Activated CD8-positive, alpha-beta T cell treated with anti-CD3 and anti-CD28 coated beads, Interleukin-2, amount 10 ng/mL, durations not matched to agents 7 days and 5 days (primary cell): ENCODE measurements around the gene GARIN5B. TPM values are rescaled to one million over a fixed set of nuclear protein-coding genes. Genes with fewer than 3 reads are reported as not detected.
A peak's percentile ranks its signal among the peaks of the same experiment; 100 is the strongest.

Experiments used
- ATAC-seq: fragments of 150-1000 bp; cut with Tn5 transposase; one replicate; pipeline ENCODE4 v1.10.0; 2021; ENCODE audit warnings: moderate library complexity
- CTCF ChIA-PET: fragments of 350-600 bp; sonication (Branson Sonifier 250); formaldehyde crosslinking; loops from one replicate; lab custom pipeline; 2021; ENCODE audit warnings: antibody characterized with exemption; lab: Charles Lee
- POLR2A ChIA-PET: fragments of 350-600 bp; sonication (Branson Sonifier 250); formaldehyde crosslinking; loops from one replicate; lab custom pipeline; 2021; ENCODE audit warnings: antibody characterized with exemption; lab: Charles Lee
- DNase-seq: peaks from one replicate; pipeline ENCODE4 v3.0.0-alpha.2; 2020
- H3K27ac Mint-ChIP-seq: one replicate; pipeline ENCODE4 v1.8.0; 2021; ENCODE audit warnings: mild to moderate bottlenecking, mixed read lengths
- H3K27me3 Mint-ChIP-seq: one replicate; pipeline ENCODE4 v1.8.0; 2021; ENCODE audit warnings: low read depth, mixed read lengths
- H3K36me3 Mint-ChIP-seq: one replicate; pipeline ENCODE4 v1.8.0; 2021; ENCODE audit warnings: low read depth, mixed read lengths
- H3K4me1 Mint-ChIP-seq: one replicate; pipeline ENCODE4 v1.8.0; 2021; ENCODE audit warnings: low read depth, mixed read lengths
- H3K4me3 Mint-ChIP-seq: one replicate; pipeline ENCODE4 v1.8.0; 2021; ENCODE audit warnings: mild to moderate bottlenecking, mixed read lengths
- H3K9me3 Mint-ChIP-seq: one replicate; pipeline ENCODE4 v1.8.0; 2022; ENCODE audit warnings: mixed read lengths; ENCODE audit not compliant: insufficient read depth
- total RNA-seq, 2 experiments: library from RNA; stranded (reverse); gene quantifications; one replicate each; pipeline ENCODE4 v1.2.3, GENCODE V29; 2021

GARIN5B gene
- total RNA-seq, 2 experiments from 2014 or later, result not detected

DNA sequence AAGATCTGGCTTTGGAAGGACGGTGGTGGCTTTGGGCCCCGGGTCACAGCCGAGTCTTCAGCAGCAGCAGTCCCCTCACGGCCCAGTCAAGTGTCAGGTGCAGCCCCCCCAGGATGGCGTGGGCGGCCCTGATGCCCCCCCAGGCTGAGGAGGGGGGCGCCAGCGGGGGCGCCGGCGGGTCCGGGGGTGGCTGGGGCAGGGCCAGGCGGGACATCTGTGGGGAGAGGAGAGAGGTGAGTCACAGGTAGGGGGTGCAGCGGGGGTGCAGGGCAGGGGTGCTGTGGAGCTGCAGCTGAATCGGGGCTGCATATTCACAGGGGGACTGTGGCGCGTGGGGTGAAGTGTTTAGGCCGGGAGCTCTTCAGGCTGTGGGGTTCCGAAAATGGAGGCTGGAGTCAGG lies 2.9 kb upstream of the GARIN5B start:
- Mint-ChIP-seq H3K4me3 (no peak overlapping the region), H3K9me3 (no peaks in the 10 kb centered on the region), H3K4me1 (peaks cover 4% of the 10 kb centered on the region), H3K36me3 (peaks cover 2% of the 10 kb centered on the region), H3K27ac (no peak overlapping the region), H3K27me3 (peaks cover 22% of the 10 kb centered on the region)
- ChIA-PET POLR2A (interaction anchor here (1.0 kb wide), 1 partner anchor 17 kb away, joined by 3 read pairs; no protein-coding TSS in a partner anchor), CTCF (interaction anchor here (1.1 kb wide), 1 partner anchor 17 kb away, joined by 3 read pairs; no protein-coding TSS in a partner anchor)
- ATAC-seq, result no peak
- no peak for DNase-seq

DNA sequence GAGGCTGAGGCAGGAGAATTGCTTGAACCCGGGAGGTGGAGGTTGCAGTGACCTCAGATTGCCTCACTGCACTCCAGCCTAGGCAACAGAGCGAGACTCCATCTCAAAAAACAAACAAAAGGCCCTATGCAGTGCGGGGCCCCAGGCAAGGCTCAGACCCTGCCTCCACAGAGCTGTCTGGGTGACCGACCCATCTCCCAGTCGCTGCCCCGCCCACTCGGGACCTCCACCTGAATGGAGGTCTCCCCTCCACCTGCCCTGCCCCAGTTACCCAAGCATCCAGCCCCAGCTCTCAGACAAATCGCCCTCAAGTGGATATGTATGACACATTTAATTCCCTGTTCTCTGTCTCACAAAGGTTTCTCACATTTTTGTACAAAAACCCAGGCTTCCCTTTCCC lies 2.2 kb upstream of the GARIN5B start:
- CTCF ChIA-PET, result no interaction called here
- POLR2A ChIA-PET, result no interaction called here
- Mint-ChIP-seq H3K4me3 (no peak overlapping the region), H3K36me3 (peaks cover 2% of the 10 kb centered on the region), H3K4me1 (peaks cover 4% of the 10 kb centered on the region), H3K27ac (no peak overlapping the region), H3K27me3 (peaks cover 16% of the 10 kb centered on the region), H3K9me3 (no peaks in the 10 kb centered on the region)
- DNase-seq (no peak), ATAC-seq (no peak)

DNA sequence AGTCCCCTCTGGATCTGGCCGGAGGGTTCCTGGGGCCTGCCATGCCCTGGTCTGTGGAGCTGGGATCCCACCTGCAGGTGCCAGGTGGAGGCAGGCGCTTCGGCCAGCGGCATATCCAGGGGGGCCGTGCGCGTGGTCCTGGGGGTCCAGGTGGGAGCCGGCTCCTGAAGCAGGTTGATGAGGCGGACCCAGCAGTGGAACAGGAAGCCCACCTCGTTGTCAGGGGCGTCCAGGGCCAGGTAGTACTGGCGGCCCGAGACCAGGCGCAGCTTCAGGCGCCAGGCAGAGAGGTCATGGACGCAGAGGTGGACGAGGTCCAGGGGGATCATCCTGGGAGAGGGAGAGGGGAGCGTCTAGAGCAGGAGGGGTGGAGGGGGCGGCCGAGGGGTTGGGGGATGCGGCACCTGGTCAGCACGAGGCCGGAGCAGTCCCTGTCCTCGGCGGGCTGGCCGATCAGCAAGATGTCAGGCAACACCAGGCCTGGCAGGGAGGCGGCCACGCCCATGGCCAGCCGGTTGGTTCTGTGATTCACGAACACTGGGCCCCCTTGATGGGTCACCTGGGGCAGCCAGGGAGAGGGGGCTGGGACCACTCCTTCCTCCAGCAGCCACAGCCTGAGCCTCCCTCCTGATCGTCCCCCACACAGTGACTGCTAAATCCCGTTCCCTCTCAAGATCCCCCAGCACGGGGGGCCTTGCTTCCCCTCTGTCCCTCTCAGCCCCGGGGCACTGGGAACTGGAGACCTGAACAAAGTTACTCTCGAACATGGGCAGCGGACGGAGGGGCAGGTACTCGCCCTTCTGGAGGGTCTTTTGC lies 678 bp downstream of the GARIN5B start:
- Mint-ChIP-seq H3K27me3 (peaks cover 4% of the 10 kb centered on the region), H3K36me3 (no peaks in the 10 kb centered on the region), H3K4me1 (no peaks in the 10 kb centered on the region), H3K4me3 (no peak overlapping the region), H3K27ac (no peak overlapping the region), H3K9me3 (no peaks in the 10 kb centered on the region)
- CTCF ChIA-PET, result no interaction called here
- POLR2A ChIA-PET, result no interaction called here
- ATAC-seq (no peak), DNase-seq (no peak)

DNA sequence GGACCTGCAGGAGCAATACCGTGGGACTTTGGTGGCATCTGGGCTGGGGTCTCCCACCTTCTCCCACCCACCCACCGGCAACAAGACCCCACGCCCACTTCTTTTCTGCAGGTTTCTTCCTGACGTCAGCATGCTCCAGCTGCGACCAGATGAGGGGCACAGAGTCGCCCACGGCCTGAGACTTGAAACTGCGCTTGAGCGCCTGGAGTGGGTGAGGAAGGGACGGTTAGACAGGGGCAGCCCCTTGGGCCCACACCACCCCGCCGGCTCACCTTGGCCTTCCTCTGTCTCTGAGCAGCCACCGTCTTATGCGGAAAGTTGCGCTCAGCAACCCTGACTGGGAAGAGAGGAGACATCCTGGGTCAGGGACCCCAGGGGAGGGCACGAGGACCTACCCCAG lies 2.2 kb downstream of the GARIN5B start:
- no peaks in the 10 kb centered on the region for H3K4me1 Mint-ChIP-seq
- H3K9me3 Mint-ChIP-seq, result no peaks in the 10 kb centered on the region
- no peak overlapping the region for H3K27ac Mint-ChIP-seq
- H3K36me3 Mint-ChIP-seq, result no peaks in the 10 kb centered on the region
- DNase-seq, result no peak
- no peak overlapping the region for H3K4me3 Mint-ChIP-seq
- ChIA-PET POLR2A (no interaction called here), CTCF (no interaction called here)
- H3K27me3 Mint-ChIP-seq, result peaks cover 6% of the 10 kb centered on the region
- ATAC-seq, result no peak

DNA sequence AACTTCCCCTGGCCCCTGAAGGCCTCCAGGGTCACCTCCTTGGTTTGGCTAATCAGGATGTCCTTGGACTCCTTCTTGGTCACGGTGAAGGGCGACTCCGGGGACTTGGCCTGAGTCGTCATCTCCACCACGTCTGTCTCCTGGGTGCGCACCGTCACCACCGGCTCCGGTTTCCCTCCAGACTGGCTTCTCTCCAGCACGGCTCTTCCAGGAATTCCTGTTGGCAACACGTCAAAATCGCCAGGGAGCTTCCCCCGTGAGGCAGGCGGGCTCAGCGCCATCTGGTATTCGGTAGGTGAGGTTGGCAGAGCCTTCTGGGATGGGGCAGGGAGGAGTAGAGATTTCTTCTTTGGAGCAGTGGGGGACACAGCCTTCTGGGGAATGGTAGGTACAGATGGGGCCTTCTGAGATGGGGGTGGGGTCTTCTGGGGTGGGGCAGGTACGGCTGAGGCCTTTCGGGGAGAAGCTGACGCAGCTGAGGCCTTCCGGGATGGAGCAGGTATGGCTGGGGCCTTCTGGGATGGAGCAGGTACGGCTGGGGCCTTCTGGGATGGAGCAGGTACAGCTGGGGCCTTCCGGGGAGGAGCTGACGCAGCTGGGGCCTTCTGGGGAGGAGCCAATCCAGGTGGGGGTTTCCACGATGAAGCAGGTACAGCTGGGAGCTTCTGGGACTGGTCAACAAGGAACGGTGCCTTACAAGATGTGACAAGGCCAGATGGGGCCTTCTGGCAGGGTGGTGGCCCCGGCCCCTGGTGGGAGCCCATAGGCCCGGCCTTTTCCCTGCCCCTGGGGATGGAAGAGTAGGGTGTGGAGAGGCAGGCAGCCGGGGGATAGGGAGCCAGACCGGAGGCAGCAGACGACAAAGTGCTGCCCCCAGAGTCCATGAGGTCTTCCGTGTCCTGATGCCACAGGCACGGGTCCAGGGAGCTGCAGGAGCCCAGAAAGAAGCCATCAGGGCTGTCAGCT lies 3.8 kb downstream of the GARIN5B start:
- CTCF ChIA-PET, result interaction anchor here (1.7 kb wide), 1 partner anchor 20 kb away, joined by 3 read pairs; no protein-coding TSS in a partner anchor

DNA sequence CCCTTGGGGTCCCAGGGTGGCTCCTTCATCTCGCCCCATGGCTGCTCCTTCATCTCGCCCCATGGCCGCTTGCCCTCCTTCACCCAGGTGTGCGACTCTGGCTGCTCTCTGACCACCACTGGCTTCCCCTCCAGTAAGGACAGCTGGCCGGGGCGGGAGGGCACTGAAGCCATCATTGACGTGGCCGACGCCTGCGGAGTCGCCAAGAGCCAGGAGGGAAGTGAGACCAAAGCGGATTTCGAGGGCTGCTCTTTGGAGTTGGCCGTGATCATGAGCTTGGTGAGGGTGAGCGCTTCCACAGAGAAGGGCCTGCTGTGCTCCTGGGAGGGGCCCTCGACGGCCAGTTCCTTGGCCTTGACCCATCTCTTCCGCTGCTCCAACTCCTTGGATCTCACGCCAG lies 4.6 kb downstream of the GARIN5B start:
- POLR2A ChIA-PET, result interaction anchor here (0.6 to 1.4 kb wide), 2 partner anchors 14 to 19 kb away, joined by 3 to 5 read pairs; partner anchors contain the start of gene KMT5C
- CTCF ChIA-PET, result no interaction called here
- H3K27me3 Mint-ChIP-seq, result peaks cover 18% of the 10 kb centered on the region
- ATAC-seq (no peak), DNase-seq (no peak)
- H3K36me3 Mint-ChIP-seq, result no peaks in the 10 kb centered on the region
- no peak overlapping the region for H3K4me3 Mint-ChIP-seq
- H3K9me3 Mint-ChIP-seq, result no peaks in the 10 kb centered on the region
- H3K27ac Mint-ChIP-seq, result no peak overlapping the region
- H3K4me1 Mint-ChIP-seq, result peaks cover 6% of the 10 kb centered on the region

More for the DNA sequence above, 3.8 kb downstream of the GARIN5B start:
- POLR2A ChIA-PET, result interaction anchor here (0.6 to 1.4 kb wide), 2 partner anchors 13 to 20 kb away, joined by 3 to 5 read pairs; partner anchors contain the start of gene KMT5C
- Mint-ChIP-seq H3K4me1 (no peaks in the 10 kb centered on the region), H3K36me3 (no peaks in the 10 kb centered on the region), H3K27ac (no peak overlapping the region), H3K9me3 (no peaks in the 10 kb centered on the region), H3K27me3 (peaks cover 12% of the 10 kb centered on the region), H3K4me3 (no peak overlapping the region)
- DNase-seq (no peak), ATAC-seq (no peak)

DNA sequence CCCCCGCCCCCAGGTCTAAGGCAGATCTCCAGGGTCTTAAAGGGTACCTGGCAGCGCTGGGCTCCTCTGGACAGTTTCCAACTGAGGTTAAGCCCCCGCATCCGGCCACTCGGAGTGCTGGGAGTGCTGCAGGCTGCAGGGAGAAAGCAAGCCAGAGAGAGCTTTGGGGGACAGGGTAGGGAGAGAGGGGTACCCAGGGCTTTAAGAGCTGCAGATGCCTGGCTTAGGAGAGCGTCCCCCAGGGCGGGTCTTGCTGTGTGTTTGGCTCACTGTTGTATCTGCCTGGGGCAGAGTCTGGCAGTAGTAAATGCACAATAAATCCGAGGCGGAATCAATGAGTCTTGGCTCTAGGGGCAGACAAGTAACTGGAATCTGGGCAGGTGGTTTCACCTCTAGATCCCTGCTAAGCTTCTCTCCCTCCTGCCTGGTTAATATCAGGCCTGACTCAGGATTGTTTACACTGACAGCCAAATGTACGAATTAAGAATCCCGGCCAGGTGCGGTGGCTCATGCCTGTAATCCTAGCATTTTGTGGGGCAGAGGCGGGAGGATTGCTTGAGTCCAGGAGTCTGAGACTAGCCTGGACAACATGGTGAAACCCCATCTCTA lies 7.7 kb downstream of the GARIN5B start:
- ChIA-PET CTCF (interaction anchor here (1.1 kb wide), 1 partner anchor 54 kb away, joined by 3 read pairs; no protein-coding TSS in a partner anchor), POLR2A (interaction anchor here (0.8 to 2.4 kb wide), 2 partner anchors 16 to 29 kb away, joined by 3 to 10 read pairs; partner anchors contain the start of genes KMT5C and TMEM238)
- H3K27ac Mint-ChIP-seq, result no peak overlapping the region
- no peaks in the 10 kb centered on the region for H3K36me3 Mint-ChIP-seq
- peaks cover 37% of the 10 kb centered on the region for H3K4me1 Mint-ChIP-seq
- no peaks in the 10 kb centered on the region for H3K9me3 Mint-ChIP-seq
- H3K27me3 Mint-ChIP-seq, result peaks cover 42% of the 10 kb centered on the region
- no peak overlapping the region for H3K4me3 Mint-ChIP-seq
- DNase-seq (no peak), ATAC-seq (no peak)

DNA sequence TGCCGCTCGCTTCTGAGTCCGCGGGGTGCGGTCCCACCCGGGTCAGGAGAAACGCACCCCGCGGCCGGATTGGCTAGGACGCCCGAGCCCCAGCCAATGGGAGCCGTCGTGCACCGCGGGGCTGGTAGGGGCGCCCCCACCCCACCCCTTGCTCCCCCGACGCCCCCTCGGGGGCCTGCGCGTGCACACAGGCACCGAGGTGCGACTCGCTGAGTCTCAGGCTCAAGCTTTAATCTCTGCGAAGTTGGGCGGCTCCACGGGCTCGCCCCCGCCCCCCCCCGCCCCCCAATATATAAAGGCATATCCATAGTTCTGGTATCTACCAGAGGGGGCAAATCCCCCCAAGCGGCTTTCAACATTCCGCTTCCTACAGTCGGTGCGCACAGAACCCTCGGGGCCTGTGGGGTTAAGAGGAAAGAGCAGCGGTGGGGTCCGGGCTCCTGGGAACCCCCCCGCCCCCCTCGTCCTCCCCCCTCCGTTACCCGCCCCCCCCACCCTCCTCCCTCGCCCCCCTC lies 8.3 kb downstream of the GARIN5B start, which contains the start of gene COX6B2:
Gene COX6B2, minus strand, starts transcription at position 22 of the 515 bp plus-strand sequence. CDS start 198 bp downstream, outside the sequence.
- DNase-seq (no peak), ATAC-seq (no peak)
- Mint-ChIP-seq H3K27ac (peak within 1 kb of the TSS; percentile 15), H3K9me3 (no peaks in the 10 kb centered on the region), H3K4me3 (peak within 1 kb of the TSS; percentile 67), H3K36me3 (no peaks in the 10 kb centered on the region), H3K4me1 (peaks cover 37% of the 10 kb centered on the region), H3K27me3 (peaks cover 42% of the 10 kb centered on the region)
- ChIA-PET CTCF (interaction anchor here (1.1 kb wide), 1 partner anchor 53 kb away, joined by 3 read pairs; no protein-coding TSS in a partner anchor), POLR2A (no interaction called here)

DNA sequence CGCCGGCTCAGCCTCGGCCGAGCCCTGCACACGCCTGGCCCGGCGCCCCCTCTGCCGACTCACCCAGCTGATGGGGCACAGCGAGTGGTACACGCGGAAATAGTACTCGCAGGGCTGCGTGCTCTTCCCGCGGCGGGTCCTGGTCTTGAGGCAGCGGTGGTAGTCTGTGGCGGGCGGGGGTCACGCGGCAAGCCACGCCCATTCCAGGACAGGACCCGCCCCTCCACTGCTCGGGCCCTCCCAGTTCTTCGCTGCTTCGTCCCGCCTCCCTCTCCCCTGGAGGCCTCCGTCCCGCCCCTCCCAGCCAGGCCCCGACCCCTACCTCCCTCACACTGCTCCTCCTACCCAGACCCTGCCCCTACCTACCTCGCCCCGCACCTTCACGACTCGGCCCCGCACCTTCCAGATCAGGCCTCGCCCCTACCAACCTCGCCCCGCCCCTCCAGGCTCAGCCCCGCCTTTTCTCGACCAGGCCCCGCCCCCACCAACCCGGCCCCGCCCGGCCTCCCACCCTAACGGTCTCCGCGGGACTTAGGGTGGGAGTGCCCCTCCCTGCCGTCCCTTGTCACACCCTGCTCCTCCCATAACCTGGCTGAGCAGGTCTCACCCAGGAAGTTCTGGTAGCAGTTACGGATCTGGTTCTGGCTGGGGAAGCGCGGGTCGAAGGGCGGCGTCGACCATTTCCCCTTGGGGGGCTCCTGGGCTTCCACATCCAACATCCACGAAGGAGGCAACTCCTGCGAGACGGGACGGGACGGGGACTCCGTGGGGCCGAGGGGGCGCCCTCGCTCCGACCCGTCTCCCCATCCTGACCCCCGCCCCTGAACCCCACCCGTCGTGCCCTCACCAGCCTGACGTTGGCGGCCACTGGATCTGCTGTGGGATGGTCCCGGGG lies 9.0 kb downstream of the GARIN5B start:
- Mint-ChIP-seq H3K27me3 (peaks cover 42% of the 10 kb centered on the region), H3K27ac (peak overlapping the region; percentile 15), H3K4me3 (peak overlapping the region; percentile 67), H3K4me1 (peaks cover 37% of the 10 kb centered on the region), H3K9me3 (no peaks in the 10 kb centered on the region), H3K36me3 (no peaks in the 10 kb centered on the region)
- POLR2A ChIA-PET, result interaction anchor here (2.8 kb wide), 1 partner anchor 15 kb away, joined by 16 read pairs; the partner anchor contains the start of gene KMT5C
- ATAC-seq (peak; percentile 88), DNase-seq (peak; percentile 75)
- CTCF ChIA-PET, result no interaction called here

DNA sequence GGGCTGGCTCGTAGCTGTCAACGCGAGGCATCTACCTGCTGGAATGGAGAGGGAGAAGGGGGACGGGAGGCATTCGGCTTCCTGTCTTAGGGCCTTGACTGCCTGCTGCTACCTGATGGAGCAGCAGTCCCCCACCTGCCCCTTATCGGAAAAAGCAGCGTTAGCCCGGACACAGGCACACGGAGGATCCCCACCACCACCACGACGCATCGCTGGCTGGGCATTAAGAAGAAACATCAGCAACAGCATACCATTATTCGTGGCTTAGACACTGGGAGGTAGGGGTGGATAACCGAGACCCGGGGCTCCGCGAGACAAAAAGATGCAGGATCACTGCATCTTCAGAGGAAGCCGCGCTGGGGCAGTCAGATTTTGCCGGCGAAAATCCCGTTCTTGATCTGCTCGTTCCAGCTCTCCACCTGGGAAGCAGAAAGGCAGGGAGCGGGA lies 9.7 kb downstream of the GARIN5B start:
- no peak for ATAC-seq
- CTCF ChIA-PET, result no interaction called here
- H3K27ac Mint-ChIP-seq, result no peak overlapping the region
- H3K36me3 Mint-ChIP-seq, result no peaks in the 10 kb centered on the region
- POLR2A ChIA-PET, result interaction anchor here (2.8 kb wide), 1 partner anchor 14 kb away, joined by 16 read pairs; the partner anchor contains the start of gene KMT5C
- peaks cover 42% of the 10 kb centered on the region for H3K27me3 Mint-ChIP-seq
- H3K9me3 Mint-ChIP-seq, result no peaks in the 10 kb centered on the region
- DNase-seq, result no peak
- peaks cover 37% of the 10 kb centered on the region for H3K4me1 Mint-ChIP-seq
- H3K4me3 Mint-ChIP-seq, result peak overlapping the region; percentile 67
